ENCODE data around the gene CIPC.

The CIPC gene

DNA sequence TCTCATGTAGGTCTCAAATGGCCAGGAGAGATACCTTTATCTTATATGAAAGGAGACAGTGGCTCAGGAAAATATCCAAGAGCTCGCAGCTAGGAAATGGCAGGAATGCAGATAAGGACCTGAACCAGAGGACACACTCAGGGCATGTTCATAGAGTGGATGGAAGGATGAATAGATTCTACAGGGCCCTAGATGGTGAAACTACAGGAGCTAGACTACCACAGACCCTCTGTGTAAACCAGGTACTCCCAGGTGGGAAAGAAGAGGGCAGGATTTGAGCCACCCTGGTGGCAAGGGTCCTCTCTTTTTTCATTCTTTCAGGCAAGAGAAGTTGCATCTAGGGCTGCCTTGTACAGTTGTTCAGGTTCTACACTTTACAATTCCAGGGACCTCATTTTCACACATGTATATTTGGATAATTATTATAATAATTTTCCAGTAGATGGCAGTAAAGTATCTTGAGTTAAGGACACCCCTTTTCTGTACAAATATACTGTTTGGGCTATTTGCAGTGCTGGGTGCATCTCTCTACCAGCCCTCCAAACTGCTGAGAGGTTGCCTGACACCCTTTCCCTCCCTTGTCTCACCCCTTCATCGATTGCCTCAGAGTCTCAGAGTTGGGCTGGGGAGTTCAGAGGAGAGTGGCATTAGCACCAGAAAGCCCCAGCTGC lies 54.0 kb downstream of the CIPC start:
- peak; percentile 7 for DNase-seq (ENCODE audit: low read depth)

DNA sequence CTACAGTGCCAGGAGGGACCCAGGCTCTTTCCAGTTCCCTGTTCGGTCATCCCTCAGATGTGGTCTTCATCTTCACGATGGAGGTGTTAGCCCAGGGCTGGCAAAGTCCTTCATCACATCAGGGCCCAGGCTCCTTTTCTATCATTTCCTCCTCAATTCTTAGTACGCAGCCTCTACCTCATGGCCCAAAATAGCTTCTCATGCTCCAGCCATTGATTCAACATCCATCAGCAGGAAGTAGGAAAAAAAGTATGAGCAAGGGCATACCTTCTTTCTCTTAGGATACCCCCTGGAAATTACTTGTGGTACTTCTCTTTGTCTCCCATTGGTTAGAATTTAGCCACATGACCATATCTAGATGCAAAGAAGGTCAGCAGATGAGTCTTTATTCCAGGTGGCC lies 55.7 kb downstream of the CIPC start:
- no peak for DNase-seq (ENCODE audit: low read depth)

DNA sequence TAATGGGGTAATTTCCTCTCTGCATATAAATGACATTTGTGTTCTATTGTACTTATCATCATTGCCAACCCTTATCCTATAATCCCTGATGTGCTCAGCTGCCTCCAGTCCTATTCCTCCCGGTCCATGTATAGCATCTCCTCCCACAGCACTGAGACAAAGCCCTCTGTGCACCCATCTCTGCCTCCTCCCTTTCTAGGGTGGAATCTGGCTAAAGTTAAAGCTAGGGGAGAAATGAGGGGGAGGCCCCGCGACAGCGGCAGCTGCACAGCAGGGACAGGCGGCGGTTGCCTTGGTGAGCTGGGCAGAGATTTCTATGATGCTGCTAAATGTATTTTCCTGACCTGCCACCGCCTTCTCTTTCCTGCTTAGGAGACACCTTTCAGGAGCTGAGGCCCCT lies 56.4 kb downstream of the CIPC start:
- no peak for DNase-seq (ENCODE audit: low read depth)

DNA sequence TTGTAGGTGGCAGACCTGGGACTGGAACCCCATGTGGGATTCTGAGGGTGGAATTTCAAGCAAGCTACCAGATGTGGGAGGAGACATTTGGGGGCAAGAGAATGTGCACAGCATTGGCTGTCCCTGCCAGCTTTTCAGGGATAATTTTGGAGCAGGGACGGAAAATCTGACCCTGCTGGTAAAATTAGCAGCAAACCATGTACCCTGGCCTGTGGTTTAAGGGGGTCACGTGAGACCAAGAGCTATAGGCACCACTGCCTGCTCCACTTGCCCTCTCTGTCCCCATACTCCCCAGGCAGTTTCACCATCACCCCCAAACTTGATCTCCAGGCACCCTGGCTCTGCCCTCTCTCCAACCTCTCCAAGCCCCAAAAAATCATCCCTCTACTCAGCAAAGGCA lies 57.0 kb downstream of the CIPC start:
- DNase-seq (ENCODE audit: low read depth), result no peak

DNA sequence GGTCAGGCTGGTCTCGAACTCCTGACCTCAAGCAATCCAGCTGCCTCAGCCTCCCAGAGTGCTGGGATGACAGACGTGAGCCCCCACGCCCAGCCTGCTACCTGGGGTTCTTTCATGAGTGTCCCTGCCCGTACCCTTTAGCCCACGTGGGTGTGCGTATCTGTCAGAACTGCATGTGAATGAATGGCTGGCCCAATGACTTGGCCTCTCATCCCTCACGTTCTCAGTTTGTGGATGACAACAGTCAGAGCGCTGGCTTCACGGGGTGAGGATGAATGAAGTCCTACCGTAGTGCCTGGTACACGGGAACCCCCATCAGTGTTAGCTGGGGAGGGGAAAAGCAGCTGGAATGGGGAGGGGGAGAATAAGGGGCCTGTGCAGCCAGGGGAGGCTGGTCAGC lies 59.7 kb downstream of the CIPC start:
- DNase-seq (ENCODE audit: low read depth), result no peak

DNA sequence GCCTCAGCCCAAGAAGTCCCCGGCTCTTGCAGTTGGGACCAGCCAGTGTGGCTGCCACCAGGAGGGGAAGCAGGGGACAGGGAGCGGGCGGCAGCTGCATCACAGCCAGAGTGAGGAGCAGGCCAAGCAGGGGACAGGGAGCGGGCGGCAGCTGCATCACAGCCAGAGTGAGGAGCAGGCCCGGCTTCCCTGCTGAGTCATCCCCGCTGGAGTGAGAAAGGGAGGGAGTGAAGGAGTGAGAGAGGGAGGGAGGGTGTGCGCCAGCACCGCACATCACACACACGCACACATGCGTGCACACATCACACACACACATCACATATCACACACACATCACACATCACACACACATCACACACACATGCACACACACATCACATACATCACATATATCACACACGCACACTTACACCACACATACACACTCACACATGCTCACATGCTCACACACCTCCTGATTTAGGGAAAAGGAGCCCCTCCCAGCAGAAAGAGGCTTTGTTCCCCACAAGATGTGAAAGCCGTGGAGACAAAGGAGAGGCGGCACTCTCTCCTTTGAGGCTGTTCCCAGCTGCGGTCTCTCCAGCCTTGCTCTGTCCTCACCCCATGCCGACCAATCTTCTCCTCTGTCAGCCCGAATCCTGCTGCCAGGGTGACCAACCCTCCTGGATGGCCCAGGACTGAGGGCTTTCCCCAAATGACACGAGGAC lies 60.3 kb downstream of the CIPC start:
- peak; percentile 50 for DNase-seq (ENCODE audit: low read depth)

DNA sequence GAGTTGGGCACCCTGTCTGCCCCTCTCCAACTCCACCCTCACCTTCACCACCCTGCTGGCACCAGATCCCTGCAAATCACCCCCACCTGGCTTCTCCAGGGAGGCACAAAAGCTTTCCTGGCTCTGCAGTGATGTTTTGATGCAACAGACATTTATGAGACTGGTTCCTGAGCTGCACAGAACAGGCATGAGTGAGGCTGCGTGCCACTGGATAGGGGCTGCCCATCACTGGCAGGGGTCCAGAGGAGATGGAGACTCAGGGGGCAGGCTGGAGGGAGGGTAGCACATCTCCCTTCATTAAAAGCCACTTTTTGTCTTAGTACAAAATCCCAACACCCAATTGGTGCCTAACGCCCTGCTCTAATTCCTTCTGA lies 60.8 kb downstream of the CIPC start:
- no peak for DNase-seq (ENCODE audit: low read depth)

DNA sequence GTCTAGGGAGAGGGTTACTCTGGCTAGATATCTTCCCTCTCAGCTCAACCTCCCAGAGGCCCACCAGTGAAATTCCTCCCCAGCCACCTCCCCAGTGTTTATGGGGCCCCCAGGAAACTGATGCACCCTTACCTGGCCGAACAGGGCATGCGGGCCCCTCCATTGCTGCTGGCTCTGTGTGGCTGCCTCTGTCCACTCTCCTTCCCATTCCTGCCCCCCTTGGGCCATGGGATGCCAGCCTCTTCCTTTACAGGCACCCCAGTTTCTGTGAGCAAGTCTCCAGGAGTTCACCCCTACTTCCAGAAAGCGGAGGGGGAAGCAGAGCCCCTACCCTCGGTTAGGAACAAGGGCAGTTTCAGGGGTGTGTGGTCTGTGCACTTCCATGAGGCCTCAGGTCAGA lies 63.0 kb downstream of the CIPC start:
- DNase-seq (ENCODE audit: low read depth), result no peak

All from stromal cell of bone marrow (primary cell).